Stimulated activated CD8-positive, alpha-beta memory T cell treated with anti-CD3 and anti-CD28 coated beads, Interleukin-7, amount 100 ng/mL, for 4 hours (primary cell): ENCODE data around the gene FOXI3.
"Not testable (repeated sequence)": the region's sequence is repeated elsewhere in the genome, so short reads cannot be mapped to it uniquely, and the experiment has no call there.

Experiments
- DNase-seq, 2 donors: peaks; one replicate each; pipeline ENCODE4 v3.0.0-alpha.2; 2020; ENCODE audit warnings: low read depth in 2 of 2

Gene FOXI3

GRCh38 chr2:88442061-88442460 lies 10.4 kb downstream of the FOXI3 start:
- DNase-seq: no peak

GRCh38 chr2:88437010-88437409 lies 15.5 kb downstream of the FOXI3 start:
- DNase-seq: no peak

GRCh38 chr2:88429929-88430328 lies 22.6 kb downstream of the FOXI3 start:
- DNase-seq: no peak

GRCh38 chr2:88423733-88424132 lies 28.8 kb downstream of the FOXI3 start:
- no peak for DNase-seq

- not testable (repeated sequence) for DNase-seq
Measured at GRCh38 chr2:88419051-88419450, 33.4 kb downstream of the FOXI3 start.

GRCh38 chr2:88416016-88416663 lies 36.4 kb downstream of the FOXI3 start:
- DNase-seq: no peak

- DNase-seq: not testable (repeated sequence)
Measured at GRCh38 chr2:88408870-88409269, 43.6 kb downstream of the FOXI3 start.

- DNase-seq: no peak
Measured at GRCh38 chr2:88400037-88400767, 52.3 kb downstream of the FOXI3 start.

GRCh38 chr2:88398180-88398579 lies 54.3 kb downstream of the FOXI3 start:
- DNase-seq: no peak
